Omental fat pad (tissue), 4 donors: Measurements from ENCODE around the gene TFAP2E. TPM values are rescaled to one million over a fixed set of nuclear protein-coding genes. Genes with fewer than 3 reads are reported as not detected.

Source experiments
- ATAC-seq: fragments of 150-250 bp; one replicate; pipeline ENCODE4 v1.9.1; 2016; ENCODE audit warnings: mild to moderate bottlenecking, moderate library complexity; ENCODE audit not compliant: low FRiP score
- DNase-seq: peaks from one replicate; pipeline ENCODE4 v3.0.0-alpha.2; 2019; ENCODE audit warnings: low spot score
- total RNA-seq, 4 donors: library from RNA; depleted of rRNA; stranded (reverse); fragments of >200 nt; gene quantifications; one replicate each; pipeline ENCODE4 v1.1.0, GENCODE V29; 2016
- TF ChIP-seq, protein P1 (sequence below), 3 donors: fragments of 450-650 bp; IDR thresholded peaks; one replicate each; pipeline ENCODE4 v1.5.1; 2016 to 2017; ENCODE audit warnings: antibody characterized with exemption in 3 of 3, mild to moderate bottlenecking in 3 of 3, moderate library complexity in 2 of 3

The TFAP2E gene
- total RNA-seq, 4 donors from 2014 or later, result 0.25 to 0.72 (median 0.50) TPM

DNA sequence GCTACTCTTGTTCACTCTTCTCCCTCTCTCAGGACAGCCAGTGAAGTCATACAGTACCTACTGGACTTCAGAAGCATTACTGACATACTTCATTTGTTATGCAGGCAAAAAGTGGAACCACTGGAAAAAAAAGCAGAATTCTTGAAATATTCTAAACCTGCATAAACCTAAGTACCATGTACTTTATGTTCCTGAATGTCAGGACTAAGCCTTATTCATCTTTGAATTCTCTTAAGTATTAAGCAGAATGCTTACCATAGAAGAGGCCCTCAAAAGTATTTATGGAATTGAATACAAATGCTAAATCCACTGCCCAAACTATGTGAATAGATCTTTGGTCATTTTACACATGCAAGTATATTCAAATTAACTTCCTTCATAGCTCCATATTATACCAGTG lies 60.4 kb downstream of the TFAP2E start:
- ATAC-seq, result no peak
- TF ChIP-seq, protein P1, sequence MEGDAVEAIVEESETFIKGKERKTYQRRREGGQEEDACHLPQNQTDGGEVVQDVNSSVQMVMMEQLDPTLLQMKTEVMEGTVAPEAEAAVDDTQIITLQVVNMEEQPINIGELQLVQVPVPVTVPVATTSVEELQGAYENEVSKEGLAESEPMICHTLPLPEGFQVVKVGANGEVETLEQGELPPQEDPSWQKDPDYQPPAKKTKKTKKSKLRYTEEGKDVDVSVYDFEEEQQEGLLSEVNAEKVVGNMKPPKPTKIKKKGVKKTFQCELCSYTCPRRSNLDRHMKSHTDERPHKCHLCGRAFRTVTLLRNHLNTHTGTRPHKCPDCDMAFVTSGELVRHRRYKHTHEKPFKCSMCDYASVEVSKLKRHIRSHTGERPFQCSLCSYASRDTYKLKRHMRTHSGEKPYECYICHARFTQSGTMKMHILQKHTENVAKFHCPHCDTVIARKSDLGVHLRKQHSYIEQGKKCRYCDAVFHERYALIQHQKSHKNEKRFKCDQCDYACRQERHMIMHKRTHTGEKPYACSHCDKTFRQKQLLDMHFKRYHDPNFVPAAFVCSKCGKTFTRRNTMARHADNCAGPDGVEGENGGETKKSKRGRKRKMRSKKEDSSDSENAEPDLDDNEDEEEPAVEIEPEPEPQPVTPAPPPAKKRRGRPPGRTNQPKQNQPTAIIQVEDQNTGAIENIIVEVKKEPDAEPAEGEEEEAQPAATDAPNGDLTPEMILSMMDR (IDR thresholded peaks at IDR 0.05), result no peak
- no peak for DNase-seq

DNA sequence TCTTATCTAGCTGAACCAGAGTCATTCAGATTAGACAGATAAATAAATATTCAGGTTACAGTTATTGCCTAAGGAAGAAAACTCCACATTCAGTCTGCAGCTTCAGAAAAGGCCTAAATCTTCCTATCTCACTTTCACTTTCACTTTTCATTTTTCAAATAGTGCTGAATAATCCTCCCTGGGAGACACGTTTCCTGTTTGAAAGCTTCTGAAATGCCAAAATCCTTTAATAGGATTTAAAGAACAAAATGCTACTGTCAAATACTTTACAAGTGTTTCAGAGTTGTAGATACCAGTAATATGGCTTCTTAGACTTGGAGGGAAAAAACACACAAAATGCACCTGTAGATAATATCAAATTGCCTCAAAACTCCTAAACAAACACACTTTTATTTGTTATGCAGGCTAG lies 64.3 kb downstream of the TFAP2E start:
- no peak for DNase-seq
- TF ChIP-seq, protein P1 (IDR thresholded peaks at IDR 0.05), result no peak
- no peak for ATAC-seq

- DNase-seq, result no peak
- TF ChIP-seq, protein P1 (IDR thresholded peaks at IDR 0.05), result no peak
- no peak for ATAC-seq
Measured at GRCh38 chr1:35640380-35641232, 67.5 kb downstream of the TFAP2E start.

DNA sequence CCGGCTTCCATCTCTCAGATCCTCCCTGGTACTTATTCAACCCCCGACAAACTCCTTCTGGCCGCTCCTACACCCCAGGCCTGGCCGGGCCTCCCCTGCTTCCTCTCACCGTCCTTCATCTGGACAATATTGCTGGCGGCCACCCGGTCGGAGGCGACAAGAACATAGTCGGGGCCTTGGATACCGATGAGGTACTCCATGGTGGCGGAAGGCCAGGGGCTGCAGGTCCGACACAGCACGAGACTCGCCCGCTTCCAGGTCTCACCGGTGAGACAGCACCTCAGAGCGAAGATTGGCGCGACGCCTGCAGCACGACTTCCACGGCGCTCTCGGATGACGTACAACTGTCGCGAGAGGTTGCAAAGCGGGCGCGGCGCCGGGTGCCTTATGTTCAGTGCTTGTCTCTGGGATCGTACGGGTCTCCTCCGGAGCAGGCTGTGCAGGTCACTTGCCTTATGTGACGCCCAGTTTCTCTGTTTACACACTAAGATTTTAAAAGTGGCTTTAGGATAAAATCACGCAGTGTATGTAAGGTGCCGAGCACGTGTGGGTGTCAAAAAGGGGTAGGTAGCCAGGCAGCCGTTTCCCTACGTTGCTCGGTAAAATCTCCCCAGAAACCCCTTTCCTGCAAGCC lies 68.2 kb downstream of the TFAP2E start, which contains the start of gene PSMB2:
TSS of gene PSMB2 (minus strand) at position 294 of the 634 bp plus-strand sequence. CDS start at position 200, 94 bp downstream.
- DNase-seq (peak; percentile 96), ATAC-seq (peak; percentile 91)
- TF ChIP-seq, protein P1 (IDR thresholded peaks at IDR 0.05), result no peak

DNA sequence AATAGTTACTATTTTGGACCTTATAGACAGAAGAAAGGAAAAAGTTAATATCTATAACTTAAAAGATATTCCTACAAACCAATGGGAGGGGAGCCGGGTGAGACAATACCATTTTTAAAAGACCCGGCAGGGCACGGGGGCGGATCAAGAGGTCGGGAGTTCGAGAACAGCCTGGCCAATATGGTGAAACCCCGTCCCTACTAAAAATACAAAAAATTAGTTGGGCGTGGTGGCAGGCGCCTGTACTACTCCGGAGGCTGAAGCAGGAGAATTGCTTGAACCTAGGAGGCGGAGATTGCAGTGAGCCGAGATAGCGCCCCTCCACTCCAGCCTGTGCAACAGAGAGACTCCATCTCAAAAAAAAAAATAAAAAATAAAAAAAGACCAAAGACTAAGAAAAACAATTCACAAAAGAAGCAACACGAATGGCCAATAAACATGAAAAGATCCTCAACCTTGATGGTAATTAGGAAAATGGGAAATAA lies 69.4 kb downstream of the TFAP2E start:
- TF ChIP-seq, protein P1 (IDR thresholded peaks at IDR 0.05), result no peak
- ATAC-seq (no peak), DNase-seq (no peak)

DNA sequence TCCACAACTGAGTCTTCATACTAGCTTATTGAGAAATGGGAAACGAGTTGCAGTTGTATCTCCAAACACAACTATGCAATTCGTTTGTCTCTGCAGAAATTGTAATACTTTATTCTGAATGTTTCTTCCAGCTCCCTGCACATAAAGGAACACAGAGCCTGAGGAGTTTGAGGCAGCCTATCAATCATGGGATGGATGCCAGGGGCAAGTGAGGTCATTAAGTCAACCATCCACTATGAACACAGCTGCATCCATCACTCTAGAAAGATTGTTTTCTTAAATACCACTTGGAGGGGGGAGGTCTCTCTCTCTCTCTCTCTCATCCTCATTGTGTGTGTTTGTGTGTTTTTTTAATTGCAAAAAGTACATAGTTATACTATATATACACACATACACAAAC lies 71.1 kb downstream of the TFAP2E start:
- TF ChIP-seq, protein P1 (IDR thresholded peaks at IDR 0.05), result no peak
- ATAC-seq, result no peak

More for the DNA sequence above, 71.1 kb downstream of the TFAP2E start:
- DNase-seq, result no peak

Other genes starting within 250 kb of the TFAP2E start
- gene KIAA0319L, start 15.9 kb upstream of the TFAP2E start, total RNA-seq, result 10 to 100 TPM; 38.1 to 99.9 (median 44.2) TPM
- 10 to 100 TPM; 12.2 to 20.9 (median 15.1) TPM for gene NCDN, start 15.5 kb upstream of the TFAP2E start, total RNA-seq
- 10 to 100 TPM; 31.4 to 39.9 (median 36.1) TPM for gene PSMB2, start 68.2 kb downstream of the TFAP2E start, total RNA-seq
- 10 to 100 TPM in 3 of 4 donors, 1 to 10 TPM in 1; 9.6 to 28.8 (median 15.5) TPM for gene C1orf216, start 145.6 kb downstream of the TFAP2E start, total RNA-seq
- 1 to 10 TPM in 1 of 4 donors, under 1 TPM in 3; 0.13 to 2.3 (median 0.50) TPM for gene CLSPN, start 196.7 kb downstream of the TFAP2E start, total RNA-seq
- gene AGO4, start 234.7 kb downstream of the TFAP2E start, total RNA-seq, result 10 to 100 TPM in 3 of 4 donors, 1 to 10 TPM in 1; 9.2 to 28.2 (median 18.4) TPM